NB4 (cell line): Measurements from ENCODE around the gene BBS2.

Experiments used
- CTCF ChIP-seq: IDR thresholded peaks from one replicate; pipeline ENCODE4 v1.5.1; 2012; ENCODE audit warnings: low read depth, low read length
- MAX ChIP-seq: IDR thresholded peaks from 2 replicates; pipeline ENCODE4 v1.6.1; 2011; ENCODE audit warnings: low read depth, low read length
- MYC ChIP-seq: IDR thresholded peaks from 2 replicates; pipeline ENCODE4 v1.6.1; 2011; ENCODE audit warnings: low read depth, low read length

DNA sequence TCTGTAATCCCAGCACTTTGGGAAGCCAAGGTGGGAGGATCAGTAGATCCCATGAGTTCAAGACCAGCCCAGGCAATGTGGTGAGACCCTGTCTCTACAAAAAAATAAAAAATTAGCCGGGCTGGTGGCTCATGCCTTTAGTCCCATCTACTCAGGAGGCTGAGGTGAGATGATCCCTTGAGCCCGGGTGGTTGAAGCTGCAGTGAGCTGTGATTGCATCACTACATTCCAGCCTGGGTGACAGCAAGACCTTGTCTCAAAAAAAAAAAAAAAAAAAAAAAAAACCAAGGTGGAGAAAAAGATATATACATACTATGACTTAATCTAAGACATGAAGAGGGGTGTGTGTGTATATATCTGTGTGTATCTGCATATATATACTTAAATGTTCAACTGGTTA lies 26.7 kb downstream of the BBS2 start:
- TF ChIP-seq CTCF (no peak), MAX (no peak), MYC (no peak)
